Measurements from ENCODE around the gene FAM221B.

Gene FAM221B, protein sequence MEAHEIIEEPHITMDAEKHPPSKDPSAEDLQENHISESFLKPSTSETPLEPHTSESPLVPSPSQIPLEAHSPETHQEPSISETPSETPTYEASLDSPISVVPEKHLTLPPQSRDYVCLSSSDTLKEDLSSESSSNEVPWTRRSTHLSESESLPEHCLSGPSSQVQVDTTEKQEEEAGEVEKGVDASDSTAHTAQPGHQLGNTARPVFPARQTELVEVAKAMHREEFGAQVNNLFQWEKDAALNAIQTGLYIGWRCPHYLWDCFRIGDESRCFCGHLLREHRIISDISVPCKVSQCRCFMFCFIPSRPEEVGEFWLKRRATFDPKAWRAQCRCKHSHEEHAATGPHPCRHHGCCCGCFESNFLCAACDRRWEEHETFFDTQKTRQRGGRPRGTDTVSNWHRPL

DNA sequence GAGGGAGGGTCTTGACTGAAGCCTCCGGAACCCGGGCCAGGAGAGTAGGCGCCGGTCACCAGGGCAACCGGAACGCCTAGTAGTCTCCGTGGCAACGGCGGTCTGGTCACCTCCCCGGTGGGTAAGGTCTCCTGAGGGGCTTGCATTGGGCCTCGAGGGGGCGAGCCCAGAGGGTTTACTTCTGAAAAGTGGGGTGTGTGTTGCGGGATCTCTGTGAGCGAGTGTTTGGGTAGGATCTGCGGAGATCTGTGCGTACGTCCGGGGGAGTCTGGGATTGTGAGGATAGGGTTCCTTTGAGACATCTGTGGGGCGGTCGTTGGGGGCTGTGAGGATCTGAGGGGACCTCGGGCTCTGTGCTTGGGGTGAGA is at the start of gene FAM221B:
Gene FAM221B, minus strand, starts transcription at position 17 of the 368 bp plus-strand sequence. CDS start 2,571 bp downstream, outside the sequence.
- DNase-seq = peak; percentile 14

DNA sequence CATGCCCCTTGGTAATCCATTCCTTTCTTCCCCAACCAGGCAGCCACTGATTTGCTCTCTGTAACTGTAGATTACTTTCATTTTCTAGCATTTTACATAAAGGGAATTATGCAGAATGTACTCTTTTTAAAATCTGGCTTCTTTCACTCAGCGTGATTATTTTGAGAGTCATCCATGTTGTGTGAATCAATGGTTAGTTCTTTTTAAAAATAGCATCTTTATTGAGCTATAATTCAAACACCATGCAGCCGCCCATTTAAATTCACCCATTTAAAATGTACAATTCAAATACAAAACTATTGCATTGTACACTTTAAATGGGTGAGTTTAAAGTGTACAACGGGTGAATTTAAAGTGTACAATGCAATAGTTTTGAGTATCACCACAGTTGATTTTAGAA is 44.0 kb upstream of the FAM221B start:
- no peak for DNase-seq

DNA sequence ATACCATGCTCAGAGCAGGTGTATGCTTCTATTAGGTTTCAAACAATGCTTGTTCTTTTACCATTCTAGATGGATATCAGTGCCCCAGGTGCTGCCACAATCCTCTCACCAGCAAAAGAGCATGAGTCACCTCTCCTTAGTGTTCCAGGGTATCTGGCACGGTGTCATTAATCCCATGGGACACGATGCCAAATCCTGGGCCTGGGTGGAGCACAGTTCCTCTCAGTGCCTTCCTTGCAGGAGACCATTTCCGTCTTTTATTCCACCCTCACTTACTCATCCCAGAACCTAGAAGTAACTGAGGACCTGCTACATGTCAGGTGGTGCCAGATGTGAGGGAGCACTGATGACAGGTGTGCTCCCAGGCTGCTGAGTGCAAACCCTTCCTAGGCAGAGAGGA is 43.0 kb upstream of the FAM221B start:
- DNase-seq = no peak

DNA sequence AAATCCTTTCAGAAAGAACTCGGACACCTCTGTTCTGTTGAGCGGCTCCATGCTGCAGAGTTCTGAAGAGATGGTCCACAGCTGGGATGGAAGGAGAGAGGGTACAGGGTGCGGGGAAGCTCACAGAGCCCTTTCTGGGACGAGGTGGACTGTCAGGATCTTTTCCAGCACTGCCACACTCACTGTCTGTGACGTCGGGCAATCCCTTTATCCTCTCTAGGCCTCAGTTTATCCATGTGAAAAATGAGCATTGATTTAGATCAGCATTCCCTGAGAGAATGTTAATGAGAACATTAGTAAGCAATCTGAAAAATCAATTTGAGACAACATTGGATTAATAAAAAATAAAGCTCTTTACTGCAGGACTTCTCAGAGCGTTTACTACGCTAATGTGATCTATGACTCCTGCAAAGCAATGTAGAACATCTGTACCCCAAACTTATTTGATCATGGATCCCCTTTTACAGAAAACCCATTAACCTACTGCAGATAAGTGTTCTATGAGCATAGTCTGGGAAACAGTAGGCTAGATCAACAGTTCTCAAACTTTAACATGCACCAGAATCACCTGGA is 41.9 kb upstream of the FAM221B start, which contains the start of gene OR13J1:
Gene OR13J1, minus strand, starts transcription at position 51 of the 573 bp plus-strand sequence. Its CDS starts 0 bp downstream, at position 51.
- no peak for DNase-seq

DNA sequence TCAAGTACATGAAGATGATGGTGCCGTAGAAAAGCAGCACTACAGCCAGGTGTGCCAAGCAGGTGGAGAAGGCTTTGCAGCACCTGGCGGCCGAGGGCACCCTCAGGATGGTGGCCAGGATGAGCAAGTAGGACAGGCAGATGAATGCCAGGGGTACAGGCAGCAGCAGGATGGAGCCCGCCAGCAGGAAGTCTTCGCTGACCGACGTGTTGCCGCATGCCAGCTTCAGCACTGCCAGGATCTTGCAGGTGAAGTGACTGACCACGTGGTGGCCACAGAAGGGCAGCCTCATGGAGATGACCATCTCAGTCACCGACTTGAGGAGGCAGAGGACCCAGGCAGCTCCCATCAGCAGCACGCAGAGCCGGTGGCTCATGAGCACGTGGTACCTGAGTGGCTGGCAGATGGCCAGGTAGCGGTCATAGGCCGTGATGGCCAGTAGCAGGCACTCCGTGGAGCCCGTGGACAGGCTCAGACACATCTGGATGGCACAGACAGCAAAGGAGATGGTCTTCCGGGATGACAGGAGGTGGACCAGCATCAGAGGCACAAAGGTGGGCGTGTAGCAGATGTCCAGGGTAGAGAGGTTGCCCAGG is 41.2 kb upstream of the FAM221B start:
- no peak for DNase-seq

DNA sequence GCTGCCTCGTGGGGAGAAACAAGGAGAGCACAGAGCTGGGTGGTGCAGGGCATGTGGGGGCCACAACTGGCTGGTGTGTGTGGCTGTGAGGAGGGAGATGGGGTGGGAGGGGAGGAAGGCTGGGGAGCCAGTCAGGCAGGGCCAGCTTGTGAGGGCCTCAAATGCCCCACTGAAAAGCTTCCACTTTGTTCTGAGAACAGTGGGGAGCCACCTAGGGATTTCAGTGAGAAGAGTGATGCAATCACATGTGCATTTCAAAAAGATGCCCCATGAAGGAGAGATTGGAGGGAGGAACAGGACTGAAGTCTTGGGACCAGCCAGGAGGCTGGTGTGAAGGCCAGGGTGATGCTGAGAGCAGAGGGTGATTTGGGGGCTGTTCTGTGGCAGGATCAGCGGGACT is 40.4 kb upstream of the FAM221B start:
- no peak for DNase-seq

DNA sequence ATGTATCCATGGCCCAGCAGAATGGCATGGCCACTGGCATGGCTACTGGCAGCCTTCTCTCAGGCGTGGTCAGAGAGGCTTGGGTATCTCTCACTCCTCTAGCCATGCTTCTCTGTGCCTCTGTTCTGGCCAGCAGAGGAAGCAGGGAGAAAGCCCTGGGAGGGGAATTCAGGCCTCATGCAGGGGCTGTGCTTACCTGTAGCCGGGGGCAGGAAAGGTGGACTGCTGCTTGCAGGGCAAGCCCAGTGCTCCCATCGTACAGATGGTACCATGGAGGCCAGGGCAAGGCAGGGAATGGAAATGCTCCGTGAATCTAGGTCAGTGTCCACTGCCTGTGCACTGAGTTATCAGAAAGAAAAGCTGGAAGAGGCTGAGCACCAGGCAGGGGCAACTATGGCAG is 39.0 kb upstream of the FAM221B start:
- DNase-seq = no peak

DNA sequence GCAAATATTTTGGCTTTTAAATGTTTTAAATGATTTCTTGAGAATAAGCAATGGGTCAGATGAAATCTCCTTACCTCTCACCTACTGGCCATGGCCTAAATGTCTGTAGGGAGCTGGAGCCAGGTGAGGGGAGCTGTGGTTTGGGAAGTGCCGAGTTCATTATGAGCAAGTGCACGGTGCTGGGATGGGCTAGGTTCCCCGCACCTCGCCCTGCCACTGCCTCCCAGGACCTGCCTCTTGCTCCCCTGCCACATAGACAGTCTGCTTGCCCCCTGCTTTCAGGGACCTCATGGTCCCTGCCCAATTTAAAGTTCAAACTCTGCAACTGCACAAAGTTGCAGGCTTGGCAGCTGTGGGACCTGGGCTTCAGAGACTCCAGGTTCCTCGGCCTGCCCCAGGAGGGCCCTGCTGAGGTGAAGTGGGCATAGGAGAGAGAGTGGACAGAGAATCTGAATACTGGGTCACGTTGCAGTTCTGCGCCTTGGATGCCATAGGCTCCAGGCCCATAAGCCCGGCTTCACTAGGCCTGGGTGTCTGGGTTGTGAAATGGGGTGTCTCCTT is 36.2 kb upstream of the FAM221B start:
- DNase-seq = no peak

DNA sequence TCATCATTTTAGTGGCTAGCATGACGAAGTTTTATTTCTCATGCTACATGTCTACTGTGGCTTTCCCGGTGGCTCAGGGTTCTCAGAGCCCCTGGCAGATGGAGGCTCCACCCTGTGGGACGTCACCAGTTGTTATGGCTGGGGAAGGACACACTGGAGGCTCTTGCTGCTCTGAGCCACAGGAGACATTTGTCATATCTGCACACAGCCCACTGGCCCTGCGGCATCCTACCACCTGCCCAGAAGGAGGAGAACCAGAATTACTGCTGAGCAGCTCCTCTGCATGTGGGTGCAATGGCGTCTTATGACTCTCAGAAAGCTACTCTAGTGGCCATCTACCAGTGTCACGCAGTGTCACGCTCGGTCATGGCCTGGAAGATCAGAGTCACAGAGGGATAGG is 35.1 kb upstream of the FAM221B start:
- DNase-seq = no peak

DNA sequence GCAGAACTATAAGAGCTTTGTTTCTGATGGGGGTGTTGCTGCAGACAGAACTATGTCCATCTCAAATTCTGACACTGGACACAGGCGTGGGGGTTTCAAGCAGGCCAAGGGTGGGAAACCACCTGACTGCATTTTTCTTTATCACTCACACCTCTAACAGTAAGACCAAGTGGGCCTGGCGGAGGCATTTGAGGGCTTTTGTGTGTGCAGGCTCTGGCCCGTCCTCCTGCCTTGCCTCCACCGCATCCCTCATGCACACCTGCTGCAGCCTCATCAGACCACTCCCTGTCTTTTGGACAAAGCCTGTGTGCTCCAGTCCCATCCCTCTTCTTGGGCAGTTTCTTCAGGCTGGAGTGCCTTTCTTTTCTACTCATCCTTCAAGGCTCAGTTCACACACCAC is 33.8 kb upstream of the FAM221B start:
- DNase-seq = no peak

DNA sequence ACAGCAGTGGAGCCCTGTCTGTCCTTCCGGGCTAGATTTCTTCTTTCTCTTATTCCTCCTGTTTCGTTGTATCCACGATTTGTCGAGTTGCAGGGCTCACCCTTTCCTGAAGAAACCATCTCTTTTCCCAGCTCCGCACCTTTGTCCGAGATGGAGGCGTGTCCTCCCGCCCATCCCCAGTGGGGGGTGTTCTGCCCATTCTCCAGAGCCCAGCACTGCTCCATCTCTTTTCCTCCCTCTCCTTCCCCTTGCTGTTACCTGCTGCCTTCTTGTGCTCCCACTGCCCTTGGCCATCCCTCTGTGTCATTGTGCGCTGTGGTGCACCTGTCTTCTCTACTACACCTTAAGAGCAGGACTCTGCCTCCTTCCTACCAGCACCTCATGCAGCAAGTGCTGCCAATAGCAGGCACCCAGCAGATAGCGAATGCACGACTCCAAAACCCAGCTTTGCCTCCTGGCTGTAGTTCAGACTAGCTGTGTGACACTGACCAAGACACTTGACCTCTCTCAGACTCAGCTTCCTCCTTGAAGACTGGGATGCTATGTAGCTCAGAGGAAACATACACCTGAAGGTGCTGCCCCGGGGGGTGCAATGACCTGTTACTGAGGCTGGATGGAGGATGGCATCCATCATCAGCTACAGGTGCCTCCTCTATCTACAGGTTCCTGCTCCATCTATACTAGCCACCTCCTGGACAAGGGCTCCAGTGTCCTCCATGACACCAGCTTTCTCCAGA is 32.8 kb upstream of the FAM221B start:
- no peak for DNase-seq

DNA sequence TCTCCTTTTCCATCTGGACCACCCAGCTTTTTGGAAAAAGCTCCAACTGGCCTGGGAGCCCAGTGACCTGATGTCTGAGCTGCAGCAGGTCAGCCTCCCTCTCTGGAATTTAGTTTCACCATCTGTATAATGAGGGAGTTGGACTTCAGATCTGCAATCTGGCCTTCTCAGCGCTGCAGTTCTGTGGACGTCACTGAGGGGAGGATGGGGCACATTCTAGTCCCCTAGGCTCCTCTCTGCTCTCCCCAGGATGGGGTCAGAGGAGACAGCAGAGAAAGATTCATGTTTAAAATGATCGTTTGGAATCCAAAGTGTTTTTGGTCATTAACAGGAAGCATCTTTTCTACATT is 31.4 kb upstream of the FAM221B start:
- no peak for DNase-seq

DNA sequence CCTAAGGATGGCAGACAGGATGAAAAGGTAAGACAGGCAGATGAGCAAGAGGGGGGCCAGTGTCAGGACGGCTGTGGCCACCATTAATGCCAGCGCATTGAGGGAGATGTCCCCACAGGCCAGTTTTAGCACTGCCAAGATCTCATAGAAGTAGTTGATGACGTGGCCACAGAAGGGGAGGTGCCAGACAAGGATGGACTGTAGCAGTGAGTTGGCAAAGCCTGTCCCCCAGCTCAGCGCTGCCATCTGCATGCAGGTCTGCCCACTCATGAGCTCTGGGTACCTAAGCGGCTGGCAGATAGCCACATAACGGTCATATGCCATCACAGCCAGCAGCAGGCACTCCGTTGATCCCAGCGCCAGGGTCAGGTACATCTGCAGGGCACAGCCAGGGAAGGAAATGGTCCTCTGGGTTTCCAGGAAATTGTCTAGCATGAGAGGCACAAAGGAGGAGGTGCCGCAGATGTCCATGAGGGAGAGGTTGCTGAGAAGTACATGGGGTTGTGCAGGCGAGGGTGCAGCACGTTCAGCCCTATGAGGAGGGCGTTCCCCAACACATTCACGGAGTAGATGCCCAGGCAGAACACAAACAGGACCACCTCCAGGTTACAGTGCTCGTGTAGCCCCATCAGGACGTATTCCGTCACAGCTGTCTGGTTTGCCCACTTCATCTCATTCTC is 30.9 kb upstream of the FAM221B start:
- DNase-seq = peak; percentile 67

DNA sequence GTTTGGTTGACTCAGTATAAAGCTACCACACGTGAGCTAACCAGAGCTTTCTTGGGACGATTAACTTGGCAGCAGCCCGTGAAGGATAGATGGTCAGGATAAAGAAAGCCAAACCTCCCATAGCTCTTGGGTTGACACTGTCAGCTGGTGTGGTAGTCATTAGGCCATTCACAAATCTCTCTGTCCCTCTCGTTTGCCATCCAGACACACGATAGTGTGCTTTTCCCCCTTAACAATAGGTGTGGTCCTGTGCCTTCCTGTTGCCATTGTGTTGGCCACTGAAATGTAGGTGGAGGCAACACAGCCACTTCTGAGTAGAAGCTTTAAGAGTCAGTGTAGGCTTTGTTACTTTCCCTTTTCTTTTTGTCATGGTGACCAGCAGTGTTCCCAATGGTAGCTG is 29.9 kb upstream of the FAM221B start:
- no peak for DNase-seq

DNA sequence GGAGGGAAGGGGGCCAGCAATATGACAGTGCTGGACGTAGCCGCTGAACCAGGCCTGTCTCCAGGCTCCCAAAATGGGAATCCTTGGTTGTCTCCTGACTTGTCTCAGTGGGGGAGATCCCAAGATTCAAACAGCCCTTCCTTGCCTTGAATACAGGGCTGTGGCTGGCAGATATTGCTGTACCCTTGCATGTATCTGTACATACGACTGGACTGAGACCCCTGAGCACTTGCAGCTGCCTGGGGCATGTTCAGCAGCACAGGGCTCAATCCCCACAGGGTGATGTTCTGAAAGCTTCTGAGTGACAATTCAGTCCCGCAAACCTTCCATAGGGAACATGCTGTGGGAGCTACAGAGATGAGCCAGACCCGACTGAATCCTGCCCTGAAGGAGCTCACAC is 28.4 kb upstream of the FAM221B start:
- DNase-seq = no peak

DNA sequence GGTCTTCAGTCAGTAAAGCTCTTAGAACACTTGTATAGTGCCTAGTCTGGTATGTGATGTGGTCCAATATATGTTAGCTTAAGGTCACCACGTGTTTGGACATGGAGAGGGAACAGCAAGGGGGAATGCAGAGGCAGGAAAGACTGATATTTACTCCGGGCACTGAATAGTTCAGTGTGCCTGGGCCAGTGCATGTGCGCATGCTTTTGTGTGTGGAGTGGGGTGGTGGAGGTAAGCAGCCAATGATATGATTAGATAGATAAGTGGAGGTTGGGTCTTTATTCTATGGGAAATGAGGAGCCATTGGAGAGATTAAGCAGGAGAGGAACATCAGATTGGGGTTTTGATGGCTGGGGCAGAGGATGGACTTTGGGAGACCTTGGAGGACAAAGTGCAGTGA is 27.7 kb upstream of the FAM221B start:
- no peak for DNase-seq

DNA sequence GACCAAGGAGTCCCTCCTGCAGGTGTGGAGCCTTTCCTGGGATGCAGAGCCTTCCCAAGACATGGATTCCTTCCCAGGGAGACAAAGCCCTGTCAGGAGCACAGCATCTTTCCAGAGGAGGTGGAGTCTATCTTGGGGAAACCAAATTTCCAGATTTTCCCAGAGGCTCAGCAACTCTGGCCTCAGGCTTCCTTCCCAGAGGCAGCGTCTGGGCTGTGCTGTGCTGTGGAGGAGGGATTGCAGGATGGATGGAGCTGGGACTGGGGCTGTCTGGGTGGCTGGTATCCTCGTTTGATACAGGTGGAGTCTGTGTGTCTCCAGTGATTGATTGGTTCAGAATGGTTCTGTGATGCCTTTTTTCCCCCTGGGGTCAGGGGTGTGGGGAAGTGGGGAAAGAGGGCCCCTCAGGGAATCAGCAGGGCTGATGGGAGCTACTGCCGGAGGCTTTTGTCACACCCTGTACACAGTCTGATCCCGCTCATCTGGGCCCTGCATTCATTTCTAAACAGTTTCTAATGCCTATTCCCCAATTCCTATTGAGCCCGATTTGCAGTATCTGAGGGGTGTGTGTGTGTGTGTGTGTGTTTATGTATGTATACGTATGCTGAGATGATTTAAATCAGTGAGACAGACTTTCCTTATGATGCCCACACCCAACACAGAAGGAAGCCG is 25.7 kb upstream of the FAM221B start:
- no peak for DNase-seq

DNA sequence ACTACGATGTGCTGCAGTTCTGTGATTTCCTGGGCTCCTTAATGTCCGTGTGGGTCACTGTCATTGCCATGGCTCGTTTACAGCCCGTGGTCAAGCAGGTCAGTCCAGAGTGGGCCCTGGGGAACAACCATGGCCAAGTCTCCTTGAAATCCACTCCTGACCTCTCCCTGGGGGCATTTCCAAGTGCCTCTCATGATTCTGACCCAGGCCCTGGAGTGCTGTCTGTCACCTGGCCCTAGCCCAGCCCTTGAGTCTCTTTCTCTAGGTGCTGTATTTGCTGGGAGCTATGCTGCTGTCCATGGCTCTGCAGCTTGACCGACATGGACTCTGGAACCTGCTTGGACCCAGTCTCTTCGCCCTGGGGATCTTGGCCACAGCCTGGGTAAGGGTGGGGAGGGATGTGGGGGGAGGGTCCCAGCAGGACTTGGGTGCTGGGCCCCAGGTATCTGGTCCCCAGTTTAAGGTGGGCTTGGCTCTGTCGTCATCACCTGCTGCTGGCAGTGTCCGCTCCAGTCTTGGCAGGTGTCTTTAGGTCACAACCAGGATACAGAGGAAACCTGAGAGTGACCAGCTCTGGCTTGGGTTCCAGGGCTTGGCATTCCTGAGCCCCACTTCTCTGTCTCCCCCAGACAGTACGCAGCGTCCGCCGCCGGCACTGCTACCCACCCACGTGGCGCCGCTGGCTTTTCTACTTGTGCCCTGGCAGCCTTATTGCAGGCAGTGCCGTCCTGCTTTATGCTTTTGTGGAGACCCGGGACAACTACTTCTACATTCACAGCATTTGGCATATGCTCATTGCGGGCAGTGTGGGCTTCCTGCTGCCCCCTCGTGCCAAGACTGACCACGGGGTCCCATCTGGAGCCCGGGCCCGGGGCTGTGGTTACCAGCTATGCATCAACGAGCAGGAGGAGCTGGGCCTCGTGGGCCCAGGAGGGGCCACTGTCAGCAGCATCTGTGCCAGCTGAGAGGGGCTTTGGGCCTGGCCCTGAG is 24.6 kb upstream of the FAM221B start:
- no peak for DNase-seq

DNA sequence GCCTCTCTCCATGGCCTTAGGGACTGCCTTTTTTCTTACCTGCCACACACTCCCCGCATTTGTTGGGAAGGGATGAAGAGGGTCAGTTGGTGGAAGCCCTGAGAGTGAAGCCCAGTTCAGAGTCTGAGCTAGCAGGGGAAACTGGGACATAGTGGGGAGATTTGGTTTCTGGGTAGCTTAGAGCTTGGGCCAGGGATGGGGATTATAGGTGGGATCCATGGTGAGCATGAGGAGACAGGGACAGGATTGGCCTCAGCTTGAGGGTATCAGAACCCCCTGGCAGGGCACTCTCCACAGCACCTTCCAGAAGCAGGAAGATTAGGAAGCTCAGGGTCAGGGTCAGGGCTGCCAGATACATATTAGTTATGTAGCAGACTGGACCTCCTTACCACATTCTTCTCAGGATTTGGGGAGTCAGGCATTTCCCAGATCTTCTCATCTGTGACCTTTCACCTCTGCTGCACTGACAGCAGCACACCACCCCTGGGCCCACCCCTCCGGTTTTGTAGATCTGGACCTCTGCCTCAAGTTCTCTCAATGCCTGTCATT is 23.8 kb upstream of the FAM221B start:
- DNase-seq = no peak

DNA sequence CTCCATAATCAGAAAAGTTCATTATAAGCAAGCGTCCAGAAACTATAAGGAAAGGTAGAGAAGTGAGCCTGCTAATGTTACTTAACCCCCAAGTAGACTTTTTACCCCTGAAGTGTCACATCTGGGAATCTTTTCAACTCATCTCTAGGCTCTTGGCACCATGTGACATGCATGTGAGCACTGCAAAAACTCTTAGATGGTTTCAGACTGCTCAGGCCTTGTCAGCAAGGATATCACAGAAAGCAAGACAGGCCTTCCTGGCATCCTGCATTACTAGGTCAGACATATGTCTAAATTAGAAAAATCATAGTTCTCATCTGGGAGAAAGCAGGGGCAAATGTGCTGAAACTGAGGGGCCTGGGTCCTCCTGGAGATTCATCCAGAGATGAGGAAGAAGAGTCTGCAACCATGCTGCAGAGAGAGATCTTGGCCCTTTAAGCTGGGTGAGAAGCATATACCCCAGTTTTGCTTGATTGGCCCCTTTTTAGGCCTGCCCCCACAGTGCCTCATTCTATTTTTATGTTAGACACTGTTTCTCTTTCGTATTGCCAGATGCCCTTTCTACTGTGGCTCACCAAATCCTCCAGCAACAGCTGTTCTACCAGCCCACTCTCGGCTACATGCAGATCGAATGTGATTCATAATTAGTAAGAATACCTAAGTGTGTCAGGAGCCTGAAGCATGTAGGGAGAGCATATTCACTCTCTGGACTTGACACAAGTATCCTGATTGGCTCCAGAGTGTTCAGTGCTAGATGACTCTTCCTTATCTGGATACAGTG is 19.4 kb upstream of the FAM221B start:
- peak; percentile 77 for DNase-seq
